B cell (primary cell): ENCODE data around the gene JKAMP. TPM values are rescaled to one million over a fixed set of nuclear protein-coding genes. Genes with fewer than 3 reads are reported as not detected.

Source experiments
- ATAC-seq: fragments of 200-7000 bp; cut with Tn5 transposase; one replicate; pipeline ENCODE4 v1.10.0; 2021; ENCODE audit warnings: low read depth, mild to moderate bottlenecking, moderate number of reproducible peaks, moderate library complexity
- CTCF ChIA-PET: fragments of 350-600 bp; sonication (Branson Sonifier 250); formaldehyde crosslinking; loops from one replicate; lab custom pipeline; 2021; ENCODE audit warnings: antibody characterized with exemption, inconsistent platforms; lab: Charles Lee
- POLR2A ChIA-PET: fragments of 350-600 bp; sonication (Branson Sonifier 250); formaldehyde crosslinking; loops from one replicate; lab custom pipeline; 2021; ENCODE audit warnings: antibody characterized with exemption; lab: Charles Lee
- DNase-seq: peaks from one replicate; pipeline ENCODE4 v3.0.0; 2013
- H2AFZ ChIP-seq: 2 replicates; pipeline ENCODE4 v1.6.1; 2012; ENCODE audit warnings: mild to moderate bottlenecking, low read depth, low read length; ENCODE audit not compliant: insufficient read depth, poor library complexity, severe bottlenecking
- H3K27ac ChIP-seq, 2 donors: 1 replicate in 1 of 2; 2 replicates in 1 of 2; pipeline ENCODE4 v1.5.1; 2012 to 2013; ENCODE audit warnings: low read length in 2 of 2, mild to moderate bottlenecking in 2 of 2, moderate library complexity in 1 of 2
- H3K27me3 ChIP-seq, 4 experiments: fragments of 200-600 bp in 1 of 4; sonication (generic) in 1 of 4; replicated peaks in 1 of 4; 1 replicate in 2 of 4; 2 replicates in 2 of 4; pipeline versions ENCODE4 v1.6.1 to v1.7.0; 2013 to 2016; ENCODE audit warnings: low read length in 3 of 4, mild to moderate bottlenecking in 2 of 4, mixed read lengths in 1 of 4, moderate library complexity in 1 of 4; ENCODE audit not compliant: insufficient read depth in 4 of 4, control insufficient read depth in 3 of 4; ENCODE audit errors: control extremely low read depth in 1 of 4
- H3K36me3 ChIP-seq, 2 experiments: replicated peaks in 1 of 2; 1 replicate in 1 of 2; 2 replicates in 1 of 2; pipeline versions ENCODE4 v1.6.1 to v1.7.1; 2013; ENCODE audit warnings: low read length in 1 of 2; ENCODE audit not compliant: insufficient read depth in 2 of 2, control insufficient read depth in 1 of 2; ENCODE audit errors: control extremely low read depth in 1 of 2, extremely low read depth in 1 of 2
- H3K4me1 ChIP-seq, 2 donors: fragments of 200-600 bp in 1 of 2; sonication (generic) in 1 of 2; 1 replicate in 1 of 2; 2 replicates in 1 of 2; pipeline versions ENCODE4 v1.5.1 to v1.6.1; 2013 to 2017; ENCODE audit warnings: low read length in 2 of 2; ENCODE audit not compliant: control insufficient read depth in 2 of 2, insufficient read depth in 2 of 2
- H3K4me2 ChIP-seq: replicated peaks from 2 replicates; pipeline ENCODE3; 2012; ENCODE audit warnings: mild to moderate bottlenecking, low read depth, low read length; ENCODE audit not compliant: poor library complexity, severe bottlenecking
- H3K4me3 ChIP-seq, 5 experiments: fragments of 200-600 bp in 1 of 5; sonication (generic) in 1 of 5; 1 replicate in 3 of 5; 2 replicates in 2 of 5; pipeline versions ENCODE4 v1.5.1 to v1.7.0; 2011 to 2016; ENCODE audit warnings: low read length in 4 of 5, mild to moderate bottlenecking in 4 of 5, low read depth in 2 of 5, control low read depth in 1 of 5, moderate library complexity in 1 of 5; ENCODE audit not compliant: insufficient read depth in 1 of 5; ENCODE audit errors: control extremely low read depth in 1 of 5, extremely low read depth in 1 of 5
- H3K79me2 ChIP-seq: fragments of 200-600 bp; sonication (generic); one replicate; pipeline ENCODE4 v1.6.0; 2016; ENCODE audit warnings: low read length; ENCODE audit not compliant: control insufficient read depth, insufficient read depth
- H3K9ac ChIP-seq: fragments of 200-600 bp; sonication (generic); 2 replicates; pipeline ENCODE4 v1.6.1; 2017; ENCODE audit warnings: mild to moderate bottlenecking, low read length, moderate library complexity
- H3K9me3 ChIP-seq, 3 donors: one replicate each; pipeline versions ENCODE4 v1.6.1 to v1.7.1; 2013; ENCODE audit warnings: low read length in 2 of 3; ENCODE audit not compliant: control insufficient read depth in 2 of 3, insufficient read depth in 1 of 3; ENCODE audit errors: control extremely low read depth in 1 of 3
- H4K20me1 ChIP-seq: 2 replicates; pipeline ENCODE4 v1.6.0; 2012; ENCODE audit warnings: mild to moderate bottlenecking, low read length; ENCODE audit not compliant: insufficient read depth, control insufficient read depth, poor library complexity, severe bottlenecking
- H3K27ac Mint-ChIP-seq: one replicate; pipeline ENCODE4 v1.8.0; 2021; ENCODE audit warnings: mixed read lengths
- H3K27me3 Mint-ChIP-seq: one replicate; pipeline ENCODE4 v1.8.0; 2021; ENCODE audit warnings: mixed read lengths
- H3K4me1 Mint-ChIP-seq: one replicate; pipeline ENCODE4 v1.8.0; 2021; ENCODE audit warnings: mixed read lengths
- H3K4me3 Mint-ChIP-seq: one replicate; pipeline ENCODE4 v1.8.0; 2021; ENCODE audit warnings: mixed read lengths
- H3K9me3 Mint-ChIP-seq: one replicate; pipeline ENCODE4 v1.8.0; 2022; ENCODE audit warnings: mixed read lengths; ENCODE audit not compliant: insufficient read depth
- WGBS: methylation state at CpG from one replicate; pipeline ENCODE4 v1.1.5; 2013; ENCODE audit warnings: missing lambda C conversion rate; ENCODE audit not compliant: insufficient coverage; 5-methylcytosine and 5-hydroxymethylcytosine counted together
- intact Hi-C: fragments of 100-400 bp; cut with micrococcal nuclease; formaldehyde crosslinking; loops from one replicate; pipeline ENCODE4 v1.10.0; 2022
- polyA plus RNA-seq: library from polyadenylated mRNA; depleted of rRNA; stranded (reverse); fragments of >200 nt; gene quantifications from 2 replicates; pipeline ENCODE4 v1.2.3, GENCODE V29; 2012
- total RNA-seq, 2 donors: library from RNA; stranded (reverse); fragments of 120-200 nt in 1 of 2; gene quantifications; 1 replicate in 1 of 2; 2 replicates in 1 of 2; pipeline versions ENCODE4 v1.2.3 to v1.2.4, GENCODE V29; 2013 to 2022
- TF ChIP-seq, protein P1 (sequence below): fragments of 200-600 bp; IDR thresholded peaks from one replicate; pipeline ENCODE4 v1.8.0; 2022; ENCODE audit warnings: antibody characterized with exemption, mild to moderate bottlenecking

Gene JKAMP
- total and polyA plus RNA-seq, 2 donors (not counting 1 experiment from before 2014, with no cell fraction given), result 30.3 to 32.3 TPM

DNA sequence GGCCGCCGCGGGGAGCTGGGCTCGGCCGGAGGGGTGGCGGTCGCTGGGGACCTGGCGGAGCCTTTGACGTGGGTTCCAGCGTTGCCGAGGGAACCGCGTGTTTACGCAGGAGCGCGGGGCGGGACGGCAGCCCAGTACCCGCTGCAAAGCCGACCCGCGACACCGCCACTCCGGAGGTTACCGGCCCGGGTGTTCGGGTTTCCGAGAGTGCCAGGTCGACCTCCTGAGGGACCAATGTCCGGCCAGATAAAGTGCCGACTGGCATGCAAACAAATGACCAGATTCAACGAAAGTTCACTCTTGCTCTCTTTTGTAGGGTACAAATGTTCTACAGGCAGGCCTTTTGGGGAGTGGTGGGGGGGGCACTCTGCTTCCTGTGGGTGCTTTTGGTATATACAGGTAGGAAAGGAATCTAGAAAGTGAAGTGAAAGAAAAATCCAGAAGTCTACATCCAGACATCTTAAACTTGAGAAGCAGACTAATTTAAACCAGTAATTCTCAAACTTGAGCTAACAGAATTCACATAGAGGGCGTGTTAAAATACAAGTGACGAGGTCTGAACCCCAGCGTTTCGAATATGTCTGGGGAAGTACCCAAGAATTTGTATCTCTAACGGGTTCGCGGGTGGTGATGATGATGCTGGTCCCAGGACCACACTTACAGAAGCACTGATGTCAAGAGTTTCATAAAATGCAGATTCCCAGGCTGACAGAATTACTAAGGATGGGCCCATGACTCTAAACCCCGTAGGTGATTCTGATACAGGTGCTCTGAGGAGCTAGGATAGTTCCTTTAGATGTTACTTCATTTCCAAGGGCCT, 18.8 kb upstream of the JKAMP start, which contains the start of gene GPR135:
GPR135 (minus strand) TSS at position 65 of the 820 bp plus-strand sequence. CDS start 154 bp downstream, outside the sequence.
- peaks cover 0 to 6% (median 6%) of the 10 kb centered on the region in 4 experiments for H3K27me3 ChIP-seq
- H3K4me1 Mint-ChIP-seq, result peaks cover 18% of the 10 kb centered on the region

More for the DNA sequence above, 18.8 kb upstream of the JKAMP start, which contains the start of gene GPR135:
- peak; percentile 75 for DNase-seq
- peak within 1 kb of the TSS; percentile 73 for H3K9ac ChIP-seq
- no peaks in the 10 kb centered on the region for H3K9me3 Mint-ChIP-seq
- peak within 1 kb of the TSS in 4 of 5 experiments; percentile 37 to 70 (median 60) for H3K4me3 ChIP-seq
- H3K9me3 ChIP-seq, result no peaks in the 10 kb centered on the region
- no peaks in the 10 kb centered on the region for H3K79me2 ChIP-seq
- H3K4me3 Mint-ChIP-seq, result peak within 1 kb of the TSS; percentile 94
- H3K36me3 ChIP-seq, result peaks cover 0 to 2% of the 10 kb centered on the region in 2 experiments
- H2AFZ ChIP-seq, result peak within 1 kb of the TSS; percentile 74
- ChIA-PET CTCF (interaction anchor here (1.3 to 4.7 kb wide), 2 partner anchors 17 to 500 kb away, joined by 3 to 35 read pairs; partner anchors contain the start of genes JKAMP and L3HYPDH), POLR2A (interaction anchor here (3.3 kb wide), 1 partner anchor 18 kb away, joined by 12 read pairs; the partner anchor contains the start of genes JKAMP and L3HYPDH)
- H3K27ac ChIP-seq, result peak within 1 kb of the TSS; percentile 4 to 10
- peak; percentile 73 for ATAC-seq
- peak within 1 kb of the TSS; percentile 96 for H3K4me2 ChIP-seq
- intact Hi-C loops, result loop anchor here (1.0 kb wide), 2 partner anchors 19 to 277 kb away; partner anchors contain the start of genes DAAM1, JKAMP and L3HYPDH
- no peaks in the 10 kb centered on the region for H4K20me1 ChIP-seq
- TF ChIP-seq, protein P1, sequence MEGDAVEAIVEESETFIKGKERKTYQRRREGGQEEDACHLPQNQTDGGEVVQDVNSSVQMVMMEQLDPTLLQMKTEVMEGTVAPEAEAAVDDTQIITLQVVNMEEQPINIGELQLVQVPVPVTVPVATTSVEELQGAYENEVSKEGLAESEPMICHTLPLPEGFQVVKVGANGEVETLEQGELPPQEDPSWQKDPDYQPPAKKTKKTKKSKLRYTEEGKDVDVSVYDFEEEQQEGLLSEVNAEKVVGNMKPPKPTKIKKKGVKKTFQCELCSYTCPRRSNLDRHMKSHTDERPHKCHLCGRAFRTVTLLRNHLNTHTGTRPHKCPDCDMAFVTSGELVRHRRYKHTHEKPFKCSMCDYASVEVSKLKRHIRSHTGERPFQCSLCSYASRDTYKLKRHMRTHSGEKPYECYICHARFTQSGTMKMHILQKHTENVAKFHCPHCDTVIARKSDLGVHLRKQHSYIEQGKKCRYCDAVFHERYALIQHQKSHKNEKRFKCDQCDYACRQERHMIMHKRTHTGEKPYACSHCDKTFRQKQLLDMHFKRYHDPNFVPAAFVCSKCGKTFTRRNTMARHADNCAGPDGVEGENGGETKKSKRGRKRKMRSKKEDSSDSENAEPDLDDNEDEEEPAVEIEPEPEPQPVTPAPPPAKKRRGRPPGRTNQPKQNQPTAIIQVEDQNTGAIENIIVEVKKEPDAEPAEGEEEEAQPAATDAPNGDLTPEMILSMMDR, result no peak
- peak within 1 kb of the TSS; percentile 89 for H3K27ac Mint-ChIP-seq
- WGBS, result 15% methylated on average over 38 of the region's 40 CpGs
- H3K4me1 ChIP-seq, result peaks cover 12% of the 10 kb centered on the region in 2 donors
- no peaks in the 10 kb centered on the region for H3K27me3 Mint-ChIP-seq
